CD4-positive, alpha-beta T cell treated with Interleukin-6 at 100 ng/mL for 8 hours (primary cell): ENCODE data around the gene GTF2H2C.
"Not testable (repeated sequence)": the region's sequence is repeated elsewhere in the genome, so short reads cannot be mapped to it uniquely, and the experiment has no call there.

ENCODE experiments used
- DNase-seq: peaks from one replicate; pipeline ENCODE4 v3.0.0-alpha.2; 2020; ENCODE audit warnings: mixed read lengths, low spot score

Gene GTF2H2C

DNA sequence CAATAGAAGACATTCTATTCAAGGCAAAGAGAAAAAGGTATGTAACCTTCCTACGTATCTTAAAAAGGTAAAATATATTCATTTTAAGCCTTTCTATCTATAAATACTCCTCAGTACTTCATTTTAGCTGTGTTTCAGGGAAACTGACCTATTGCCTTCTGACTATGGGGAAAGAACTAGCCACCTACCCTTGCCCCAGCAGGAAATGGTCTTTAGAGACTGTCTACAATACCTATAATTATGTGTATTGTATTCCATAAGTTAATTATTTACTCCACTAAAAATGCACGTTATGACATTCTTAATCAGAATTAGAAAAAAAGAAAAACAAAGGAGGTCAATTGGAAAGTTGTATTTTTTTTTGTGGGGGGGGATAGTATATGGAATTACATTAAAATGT is 6.2 kb downstream of the GTF2H2C start:
- not testable (repeated sequence) for DNase-seq

DNA sequence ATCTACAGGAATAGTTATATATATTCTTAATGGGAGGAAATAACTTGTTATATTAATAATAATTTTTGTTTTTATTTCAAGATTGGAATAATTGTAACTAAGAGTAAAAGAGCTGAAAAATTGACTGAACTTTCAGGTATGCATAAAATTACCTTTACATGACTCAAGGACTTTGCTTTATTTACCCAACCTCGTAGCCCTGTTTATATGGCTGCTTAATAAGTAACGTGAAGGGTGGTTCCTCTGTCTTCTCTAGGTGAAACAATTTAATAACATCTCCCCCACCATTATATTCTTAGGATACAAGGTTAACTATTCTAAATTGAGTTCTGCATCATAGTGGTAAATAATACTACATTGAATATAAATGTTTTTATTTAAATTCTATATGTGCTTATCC is 8.1 kb downstream of the GTF2H2C start:
- not testable (repeated sequence) for DNase-seq

GRCh38 chr5:69583356-69583755 is 23.4 kb downstream of the GTF2H2C start:
- DNase-seq, result not testable (repeated sequence)

- DNase-seq, result not testable (repeated sequence)
Measured at GRCh38 chr5:69596114-69596840, 36.3 kb downstream of the GTF2H2C start.

DNA sequence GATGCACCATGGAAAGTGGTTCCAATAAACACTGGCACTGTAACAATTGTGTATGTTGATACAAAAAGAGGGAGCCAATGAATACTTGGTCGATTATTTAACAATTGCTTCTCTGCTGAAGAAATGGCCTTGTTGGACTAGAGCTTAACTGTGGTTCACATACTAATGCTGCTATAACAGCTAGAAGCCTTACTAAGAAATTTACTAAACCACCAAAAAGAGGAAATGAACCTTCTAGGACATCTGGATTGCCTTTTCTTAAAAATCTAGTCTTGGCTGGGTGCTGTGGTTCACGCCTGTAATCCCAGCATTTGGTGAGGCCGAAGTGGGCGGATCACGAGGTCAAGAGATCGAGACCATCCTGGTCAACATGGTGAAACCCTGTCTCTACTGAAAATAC is 42.0 kb downstream of the GTF2H2C start:
- not testable (repeated sequence) for DNase-seq

GRCh38 chr5:69606839-69607238 is 46.8 kb downstream of the GTF2H2C start:
- DNase-seq, result not testable (repeated sequence)

- DNase-seq, result not testable (repeated sequence)
Measured at GRCh38 chr5:69607750-69608149, 47.8 kb downstream of the GTF2H2C start.

- DNase-seq, result not testable (repeated sequence)
Measured at GRCh38 chr5:69608861-69609496, 49.0 kb downstream of the GTF2H2C start.

DNA sequence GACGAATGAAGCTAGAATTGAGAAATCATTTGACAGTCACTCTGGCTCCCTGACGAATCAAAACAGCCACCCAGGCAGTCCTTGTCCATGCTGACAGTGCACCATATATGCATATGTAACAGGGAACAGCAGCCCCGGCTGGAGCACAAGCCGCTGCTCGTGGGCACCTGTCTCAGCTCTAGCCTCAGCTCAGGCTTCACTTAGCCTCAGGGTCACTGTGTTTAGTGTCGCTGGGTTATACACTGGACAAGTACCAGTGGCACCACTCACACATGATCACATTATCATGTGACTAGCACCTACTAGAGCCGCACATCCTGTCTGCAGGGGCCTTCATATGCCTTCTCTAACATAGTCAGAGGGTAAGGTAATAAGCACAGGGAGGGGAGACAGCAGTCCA is 54.9 kb downstream of the GTF2H2C start:
- not testable (repeated sequence) for DNase-seq

DNA sequence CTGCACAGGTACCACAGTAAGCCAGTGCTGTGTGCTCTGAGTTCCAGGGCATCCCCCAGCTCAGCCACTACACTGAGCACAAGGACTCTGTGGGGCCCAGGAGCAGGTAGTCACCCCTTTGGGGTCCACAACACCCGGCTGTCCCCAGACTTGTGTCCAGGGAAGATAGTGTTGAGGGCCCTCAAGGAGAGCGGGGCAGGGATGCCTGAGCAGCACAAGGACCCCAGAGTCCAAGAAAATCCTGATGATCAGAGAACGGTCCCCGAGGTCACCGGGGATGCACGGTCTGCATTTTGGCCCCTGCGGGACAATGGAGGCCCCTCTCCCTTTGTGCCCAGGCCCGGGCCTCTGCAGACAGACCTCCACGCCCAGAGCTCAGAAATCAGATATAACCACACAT is 71.9 kb downstream of the GTF2H2C start:
- not testable (repeated sequence) for DNase-seq
